ENCODE measurements around the gene SIPA1L3.
"Not testable (repeated sequence)": the region's sequence is repeated elsewhere in the genome, so short reads cannot be mapped to it uniquely, and the experiment has no call there.

SIPA1L3 gene

GRCh38 chr19:38223617-38224013, 316.6 kb downstream of the SIPA1L3 start:
- DNase-seq (ENCODE audit: low read depth) = no peak
- no peak overlapping the region for H3K4me3 ChIP-seq (ENCODE audit: low read depth, low read length)
- TF ChIP-seq, protein P1, sequence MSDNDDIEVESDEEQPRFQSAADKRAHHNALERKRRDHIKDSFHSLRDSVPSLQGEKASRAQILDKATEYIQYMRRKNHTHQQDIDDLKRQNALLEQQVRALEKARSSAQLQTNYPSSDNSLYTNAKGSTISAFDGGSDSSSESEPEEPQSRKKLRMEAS (IDR thresholded peaks at IDR 0.05; ENCODE audit: low read depth, low read length) = no peak
- TF ChIP-seq CTCF (IDR thresholded peaks at IDR 0.05; ENCODE audit: low read depth, low read length) (no peak), MYC (IDR thresholded peaks at IDR 0.05; ENCODE audit: low read depth, low read length) (no peak)

GRCh38 chr19:38224014-38224862, 317.2 kb downstream of the SIPA1L3 start, which contains the start of gene DPF1:
Gene DPF1 (minus strand): TSS chr19:38224222. CDS start chr19:38224142, 80 bp downstream.
- peak; percentile 76 for DNase-seq (ENCODE audit: low read depth)
- no peak within 1 kb of the TSS for H3K4me3 ChIP-seq (ENCODE audit: low read depth, low read length)
- TF ChIP-seq, protein P1 (IDR thresholded peaks at IDR 0.05; ENCODE audit: low read depth, low read length) = peak; percentile 62; the same call in 1 of the 2 replicates
- TF ChIP-seq MYC (IDR thresholded peaks at IDR 0.05; ENCODE audit: low read depth, low read length) = no peak

DNA sequence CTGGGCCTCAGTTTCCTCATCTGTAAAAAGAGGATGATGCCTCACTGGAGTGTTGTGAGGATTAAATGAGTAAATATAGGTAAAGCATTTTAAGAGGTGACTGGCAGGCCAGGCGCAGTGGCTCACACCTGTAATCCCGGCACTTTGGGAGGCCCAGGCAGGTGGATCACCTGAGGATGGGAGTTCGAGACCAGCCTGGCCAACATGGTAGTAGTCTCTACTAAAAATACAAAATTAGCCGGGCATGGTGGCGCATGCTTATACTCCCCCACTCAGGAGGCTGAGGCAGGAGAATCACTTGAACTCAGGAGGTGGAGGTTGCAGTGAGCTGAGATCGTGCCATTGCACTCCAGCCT, 317.8 kb downstream of the SIPA1L3 start:
- H3K4me3 ChIP-seq (ENCODE audit: low read depth, low read length); DNase-seq (ENCODE audit: low read depth): not testable (repeated sequence)

GRCh38 chr19:38227287-38228004, 320.4 kb downstream of the SIPA1L3 start:
- TF ChIP-seq, protein P1 (IDR thresholded peaks at IDR 0.05; ENCODE audit: low read depth, low read length) = no peak
- no peak for TF ChIP-seq CTCF (IDR thresholded peaks at IDR 0.05; ENCODE audit: low read depth, low read length)
- no peak for TF ChIP-seq POLR2A (IDR thresholded peaks at IDR 0.05; ENCODE audit: extremely low read depth, insufficient read length)
- TF ChIP-seq MYC (IDR thresholded peaks at IDR 0.05; ENCODE audit: low read depth, low read length) = no peak
- DNase-seq (ENCODE audit: low read depth) = no peak
- H3K4me3 ChIP-seq (ENCODE audit: low read depth, low read length) = no peak overlapping the region

GRCh38 chr19:38228005-38228377, 321.0 kb downstream of the SIPA1L3 start:
- no peak for DNase-seq (ENCODE audit: low read depth)
- TF ChIP-seq, protein P1 (IDR thresholded peaks at IDR 0.05; ENCODE audit: low read depth, low read length) = no peak
- TF ChIP-seq POLR2A (IDR thresholded peaks at IDR 0.05; ENCODE audit: extremely low read depth, insufficient read length) = no peak
- no peak for TF ChIP-seq MYC (IDR thresholded peaks at IDR 0.05; ENCODE audit: low read depth, low read length)
- no peak for TF ChIP-seq CTCF (IDR thresholded peaks at IDR 0.05; ENCODE audit: low read depth, low read length)
- no peak overlapping the region for H3K4me3 ChIP-seq (ENCODE audit: low read depth, low read length)

- DNase-seq (ENCODE audit: low read depth) = no peak
- H3K4me3 ChIP-seq (ENCODE audit: low read depth, low read length) = no peak overlapping the region
- no peak for TF ChIP-seq POLR2A (IDR thresholded peaks at IDR 0.05; ENCODE audit: extremely low read depth, insufficient read length)
- no peak for TF ChIP-seq MYC (IDR thresholded peaks at IDR 0.05; ENCODE audit: low read depth, low read length)
- TF ChIP-seq, protein P1 (IDR thresholded peaks at IDR 0.05; ENCODE audit: low read depth, low read length) = no peak
- no peak for TF ChIP-seq CTCF (IDR thresholded peaks at IDR 0.05; ENCODE audit: low read depth, low read length)
Measured at GRCh38 chr19:38228491-38229439, 321.8 kb downstream of the SIPA1L3 start.

All from NB4 (cell line).